Mesothelial cell of epicardium (in vitro differentiated cells): ENCODE results near the gene TMEM238. TPM values are rescaled to one million over a fixed set of nuclear protein-coding genes. Genes with fewer than 3 reads are reported as not detected.

ENCODE experiments used
- DNase-seq, 2 experiments: peaks; one replicate each; pipeline ENCODE4 v3.0.0; 2021; ENCODE audit warnings: low spot score in 2 of 2; ENCODE audit not compliant: unreplicated experiment in 2 of 2
- H3K27ac Mint-ChIP-seq: 2 replicates; pipeline ENCODE4 v1.8.0; 2021; ENCODE audit warnings: mixed read lengths
- H3K27me3 Mint-ChIP-seq: 2 replicates; pipeline ENCODE4 v1.8.0; 2021; ENCODE audit warnings: low read depth, mixed read lengths
- H3K36me3 Mint-ChIP-seq: 2 replicates; pipeline ENCODE4 v1.8.0; 2021; ENCODE audit warnings: mixed read lengths
- H3K4me1 Mint-ChIP-seq: 2 replicates; pipeline ENCODE4 v1.8.0; 2021; ENCODE audit warnings: mixed read lengths
- H3K4me3 Mint-ChIP-seq: 2 replicates; pipeline ENCODE4 v1.8.0; 2021; ENCODE audit warnings: mild to moderate bottlenecking, moderate library complexity, mixed read lengths
- H3K9me3 Mint-ChIP-seq: 2 replicates; pipeline ENCODE4 v1.8.0; 2021; ENCODE audit warnings: mixed read lengths
- total RNA-seq: library from RNA; stranded (reverse); gene quantifications from 3 replicates; pipeline ENCODE4 v1.2.1, GENCODE V29; 2021
- TF ChIP-seq, protein P1 (sequence below): fragments of 200-600 bp; sonication (generic); IDR thresholded peaks from one replicate; pipeline ENCODE4 v1.5.0; 2021; ENCODE audit warnings: antibody characterized with exemption; ENCODE audit not compliant: unreplicated experiment

Gene TMEM238
- total RNA-seq, 1 donor from 2014 or later: 2.3 TPM

DNA sequence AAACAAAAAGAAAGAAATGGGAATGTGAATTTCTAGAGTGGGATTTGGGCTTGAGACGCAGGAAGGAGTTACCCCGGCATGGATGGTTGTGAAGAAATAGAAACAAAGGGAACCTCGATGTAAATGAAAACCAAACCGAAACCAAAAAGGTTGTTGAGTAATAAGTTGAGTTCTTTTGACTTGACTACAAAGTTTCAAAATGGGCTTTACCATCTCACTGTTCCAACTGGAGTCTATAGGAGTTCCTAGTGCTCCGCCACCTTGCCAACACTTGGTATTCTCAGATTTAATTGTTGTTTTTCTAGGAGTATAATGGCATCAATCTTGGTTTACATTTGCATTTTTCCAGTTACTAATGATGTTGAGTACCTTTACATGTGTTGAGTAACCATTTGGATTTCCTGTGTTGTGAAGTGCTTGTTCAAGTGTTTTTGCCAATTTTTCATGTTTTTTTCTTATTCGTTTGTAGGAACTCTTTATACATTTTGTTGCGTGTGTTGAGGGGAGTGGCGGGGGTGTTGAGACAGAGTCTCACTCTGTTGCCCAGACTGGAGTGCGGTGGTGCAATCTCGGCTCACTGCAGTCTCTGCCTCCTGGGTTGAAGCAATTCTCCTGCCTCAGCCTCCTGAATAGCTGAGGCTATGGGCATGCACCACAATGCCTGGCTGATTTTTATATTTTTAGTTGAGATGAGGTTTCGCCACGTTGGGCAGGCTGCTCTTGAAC, 14.3 kb upstream of the TMEM238 start:
- H3K36me3 Mint-ChIP-seq: peaks cover 19% of the 10 kb centered on the region
- H3K27me3 Mint-ChIP-seq: no peaks in the 10 kb centered on the region
- DNase-seq: no peak
- peaks cover under 1% of the 10 kb centered on the region for H3K4me1 Mint-ChIP-seq
- no peak overlapping the region for H3K4me3 Mint-ChIP-seq
- no peaks in the 10 kb centered on the region for H3K9me3 Mint-ChIP-seq
- TF ChIP-seq, protein P1, sequence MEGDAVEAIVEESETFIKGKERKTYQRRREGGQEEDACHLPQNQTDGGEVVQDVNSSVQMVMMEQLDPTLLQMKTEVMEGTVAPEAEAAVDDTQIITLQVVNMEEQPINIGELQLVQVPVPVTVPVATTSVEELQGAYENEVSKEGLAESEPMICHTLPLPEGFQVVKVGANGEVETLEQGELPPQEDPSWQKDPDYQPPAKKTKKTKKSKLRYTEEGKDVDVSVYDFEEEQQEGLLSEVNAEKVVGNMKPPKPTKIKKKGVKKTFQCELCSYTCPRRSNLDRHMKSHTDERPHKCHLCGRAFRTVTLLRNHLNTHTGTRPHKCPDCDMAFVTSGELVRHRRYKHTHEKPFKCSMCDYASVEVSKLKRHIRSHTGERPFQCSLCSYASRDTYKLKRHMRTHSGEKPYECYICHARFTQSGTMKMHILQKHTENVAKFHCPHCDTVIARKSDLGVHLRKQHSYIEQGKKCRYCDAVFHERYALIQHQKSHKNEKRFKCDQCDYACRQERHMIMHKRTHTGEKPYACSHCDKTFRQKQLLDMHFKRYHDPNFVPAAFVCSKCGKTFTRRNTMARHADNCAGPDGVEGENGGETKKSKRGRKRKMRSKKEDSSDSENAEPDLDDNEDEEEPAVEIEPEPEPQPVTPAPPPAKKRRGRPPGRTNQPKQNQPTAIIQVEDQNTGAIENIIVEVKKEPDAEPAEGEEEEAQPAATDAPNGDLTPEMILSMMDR: no peak
- no peak overlapping the region for H3K27ac Mint-ChIP-seq

- TF ChIP-seq, protein P1: no peak
- H3K27me3 Mint-ChIP-seq: no peaks in the 10 kb centered on the region
- H3K36me3 Mint-ChIP-seq: peaks cover 15% of the 10 kb centered on the region
- peaks cover 26% of the 10 kb centered on the region for H3K4me1 Mint-ChIP-seq
- no peak overlapping the region for H3K4me3 Mint-ChIP-seq
- H3K27ac Mint-ChIP-seq: no peak overlapping the region
- no peak for DNase-seq
- H3K9me3 Mint-ChIP-seq: no peaks in the 10 kb centered on the region
Observed at GRCh38 chr19:55392820-55393761, 9.0 kb upstream of the TMEM238 start.

DNA sequence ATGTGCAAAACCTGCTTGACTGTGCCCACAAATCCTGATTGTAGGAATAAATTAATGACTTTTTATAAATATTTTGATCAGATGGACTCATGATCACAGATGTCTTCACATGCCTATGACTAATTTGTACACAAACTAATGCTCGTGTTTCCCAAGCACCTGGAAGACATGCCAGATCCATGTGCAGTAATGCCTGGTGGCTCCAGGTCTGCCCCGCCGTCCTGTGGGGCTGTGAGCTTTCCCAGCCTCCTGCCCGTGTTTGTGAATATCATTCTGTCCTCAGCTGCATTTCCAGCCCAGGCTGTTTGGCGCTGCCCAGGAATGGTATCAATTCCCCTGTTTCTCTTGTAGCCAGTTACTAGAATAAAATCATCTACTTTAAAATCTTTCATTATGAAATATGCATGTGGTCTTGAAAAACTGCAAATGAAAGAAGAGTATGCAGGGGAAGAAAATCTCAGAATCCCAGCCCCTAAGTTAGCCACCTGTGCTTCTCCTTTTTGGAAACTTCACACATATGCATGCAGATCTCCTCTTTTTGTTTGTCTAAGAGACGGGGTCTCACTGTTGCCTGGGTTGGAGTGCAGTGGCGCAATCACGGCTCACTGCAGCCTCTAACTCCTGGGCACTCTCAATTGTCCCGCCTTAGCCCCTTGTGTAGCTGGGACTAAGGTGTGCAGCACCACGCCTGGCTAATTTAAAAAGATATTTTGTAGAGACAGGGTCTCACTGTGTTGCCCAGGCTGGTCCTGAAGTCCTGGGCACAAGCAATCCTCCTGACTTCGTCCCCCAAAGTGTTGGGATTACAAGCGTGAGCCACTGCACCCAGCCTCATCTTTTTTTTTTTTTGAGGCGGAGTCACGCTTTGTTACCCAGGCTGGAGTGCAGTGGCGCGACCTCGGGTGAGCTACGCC, 7.9 kb upstream of the TMEM238 start:
- H3K27ac Mint-ChIP-seq: no peak overlapping the region
- no peak for DNase-seq

GRCh38 chr19:55391191-55391670, 7.1 kb upstream of the TMEM238 start:
- TF ChIP-seq, protein P1: no peak
- DNase-seq: no peak
- Mint-ChIP-seq H3K9me3 (no peaks in the 10 kb centered on the region), H3K27me3 (no peaks in the 10 kb centered on the region), H3K4me3 (no peak overlapping the region), H3K4me1 (peaks cover 45% of the 10 kb centered on the region), H3K36me3 (peaks cover 20% of the 10 kb centered on the region), H3K27ac (no peak overlapping the region)

More for the DNA sequence above, 7.9 kb upstream of the TMEM238 start:
- H3K4me1 Mint-ChIP-seq: peaks cover 37% of the 10 kb centered on the region
- no peaks in the 10 kb centered on the region for H3K27me3 Mint-ChIP-seq
- TF ChIP-seq, protein P1: no peak
- H3K36me3 Mint-ChIP-seq: peaks cover 14% of the 10 kb centered on the region
- no peaks in the 10 kb centered on the region for H3K9me3 Mint-ChIP-seq
- H3K4me3 Mint-ChIP-seq: no peak overlapping the region

DNA sequence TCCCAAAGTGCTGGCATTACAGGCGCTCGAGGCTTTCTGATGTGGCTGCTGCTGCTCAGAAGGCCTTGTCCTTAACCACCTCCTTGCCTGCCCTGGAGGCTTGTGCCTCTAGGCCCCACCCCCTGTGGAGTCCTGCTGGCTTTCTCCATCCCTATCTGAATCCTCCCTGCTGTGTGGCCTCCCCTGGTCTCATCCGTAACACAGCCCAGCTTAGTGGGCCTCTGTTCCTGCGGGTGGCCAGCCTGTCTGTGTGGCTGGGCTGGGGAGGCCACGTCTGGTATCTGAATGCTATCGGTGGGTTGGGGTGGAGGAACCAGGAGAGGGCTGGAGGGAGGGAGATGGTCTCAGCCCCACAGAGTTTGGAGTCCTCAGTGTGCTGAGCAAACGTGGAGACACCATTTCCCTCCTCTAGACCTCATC, 6.4 kb upstream of the TMEM238 start:
- peaks cover 20% of the 10 kb centered on the region for H3K36me3 Mint-ChIP-seq
- no peaks in the 10 kb centered on the region for H3K9me3 Mint-ChIP-seq
- H3K27ac Mint-ChIP-seq: no peak overlapping the region
- TF ChIP-seq, protein P1: no peak
- H3K4me3 Mint-ChIP-seq: no peak overlapping the region
- no peak for DNase-seq
- H3K4me1 Mint-ChIP-seq: peaks cover 47% of the 10 kb centered on the region
- H3K27me3 Mint-ChIP-seq: no peaks in the 10 kb centered on the region
